HG03025 (cell line): ENCODE results near the gene TACC3.

Experiments
- ATAC-seq: cut with Tn5 transposase; IDR thresholded peaks from one replicate; pipeline ENCODE4 v1.9.1; 2021; ENCODE audit warnings: mild to moderate bottlenecking, moderate library complexity; ENCODE audit not compliant: unreplicated experiment, low FRiP score

The TACC3 gene

DNA sequence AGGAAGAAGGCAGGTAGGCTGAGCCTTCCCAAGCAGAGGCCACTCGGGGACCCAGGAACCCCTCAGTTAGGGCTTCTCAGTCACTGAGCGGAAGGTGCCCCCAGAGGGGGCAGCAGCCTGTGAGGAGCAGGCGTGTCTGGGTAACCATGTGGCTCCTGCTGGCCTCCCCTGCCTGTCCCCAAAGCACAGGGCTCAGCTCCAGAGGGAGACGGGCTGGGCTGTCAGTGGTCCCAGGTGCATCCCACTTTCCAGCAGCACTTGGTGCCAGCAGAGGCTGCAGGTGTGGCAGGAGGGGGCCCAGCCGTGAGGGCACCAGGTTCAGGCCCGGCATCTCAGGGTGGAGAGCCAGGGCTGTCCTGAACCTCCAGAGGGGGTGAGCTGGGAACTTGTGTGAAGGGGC is 22.7 kb downstream of the TACC3 start:
- ATAC-seq: no peak

DNA sequence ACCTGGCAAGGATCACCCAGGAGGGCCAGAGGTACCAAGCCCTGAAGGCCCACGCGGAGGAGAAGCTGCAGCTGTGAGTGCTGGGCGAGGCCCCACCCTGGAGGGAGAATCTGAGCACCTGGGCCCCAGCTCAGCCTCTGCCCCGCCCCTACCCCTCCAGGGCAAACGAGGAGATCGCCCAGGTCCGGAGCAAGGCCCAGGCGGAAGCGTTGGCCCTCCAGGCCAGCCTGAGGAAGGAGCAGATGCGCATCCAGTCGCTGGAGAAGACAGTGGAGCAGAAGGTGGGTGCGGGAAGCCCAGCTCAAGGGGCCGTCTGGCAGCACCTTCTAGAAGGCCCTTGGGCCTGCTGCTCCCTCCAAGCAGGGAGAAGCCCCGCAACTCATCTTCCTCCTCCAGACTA is 23.2 kb downstream of the TACC3 start:
- ATAC-seq: no peak

DNA sequence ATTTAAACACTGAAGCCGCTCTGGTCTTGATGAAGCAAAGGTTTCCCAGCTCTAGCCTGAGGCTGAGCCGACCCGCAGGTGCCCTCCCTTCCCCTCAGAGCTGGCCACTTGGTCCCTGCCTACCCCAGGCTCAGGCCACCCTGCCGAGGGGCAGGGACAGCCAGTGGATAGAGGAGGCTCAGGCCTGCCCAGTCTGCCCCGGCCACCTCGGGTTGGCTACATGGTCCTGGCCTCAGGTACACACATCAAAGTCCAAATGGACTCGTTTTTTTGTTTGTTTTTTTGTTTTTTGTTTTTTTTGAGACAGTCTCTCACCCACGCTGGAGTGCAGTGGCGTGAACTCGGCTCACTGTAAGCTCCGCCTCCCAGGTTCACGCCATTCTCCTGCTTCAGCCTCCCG is 23.8 kb downstream of the TACC3 start:
- no peak for ATAC-seq

DNA sequence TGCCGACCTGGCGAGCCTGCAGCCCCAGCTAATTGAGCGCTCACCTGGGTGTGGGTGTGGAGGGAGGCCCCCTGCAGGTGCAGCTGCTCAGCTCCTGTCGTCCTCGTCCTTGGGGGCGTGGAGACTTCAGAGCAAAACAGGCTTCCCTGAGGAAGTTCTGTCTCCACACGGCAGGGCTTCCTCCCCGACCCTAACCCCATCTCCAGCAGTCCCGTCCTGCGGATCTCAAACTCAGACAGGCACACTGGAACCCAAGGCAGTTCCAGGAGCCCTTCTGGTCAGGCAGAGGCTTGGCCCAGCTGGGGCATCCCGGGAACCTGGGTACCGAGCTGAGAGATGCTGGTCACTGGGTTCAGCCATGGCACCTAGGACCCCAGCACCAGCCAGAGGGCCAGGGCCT is 24.4 kb downstream of the TACC3 start:
- ATAC-seq: no peak

DNA sequence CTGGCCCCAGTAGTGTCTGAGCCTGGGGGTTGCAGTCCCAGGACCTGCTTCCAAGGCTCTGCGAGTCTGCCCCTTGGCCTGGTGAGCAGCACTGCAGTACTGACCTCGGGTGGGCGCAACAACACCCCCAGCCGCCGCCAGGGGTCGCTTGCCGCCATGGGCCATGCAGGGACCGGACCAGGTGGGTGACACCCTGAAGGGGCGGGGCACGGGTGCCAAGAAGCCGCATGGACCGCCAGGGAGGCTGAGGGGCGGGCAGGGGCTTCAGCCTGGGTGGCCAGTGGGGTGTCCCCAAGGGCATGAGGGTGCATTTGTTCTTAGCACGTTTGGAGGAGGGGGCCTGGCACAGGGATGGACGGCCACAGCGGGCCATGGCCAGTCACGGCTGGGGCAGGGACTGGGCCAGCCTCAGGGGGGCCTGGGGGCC is 25.0 kb downstream of the TACC3 start:
- no peak for ATAC-seq

DNA sequence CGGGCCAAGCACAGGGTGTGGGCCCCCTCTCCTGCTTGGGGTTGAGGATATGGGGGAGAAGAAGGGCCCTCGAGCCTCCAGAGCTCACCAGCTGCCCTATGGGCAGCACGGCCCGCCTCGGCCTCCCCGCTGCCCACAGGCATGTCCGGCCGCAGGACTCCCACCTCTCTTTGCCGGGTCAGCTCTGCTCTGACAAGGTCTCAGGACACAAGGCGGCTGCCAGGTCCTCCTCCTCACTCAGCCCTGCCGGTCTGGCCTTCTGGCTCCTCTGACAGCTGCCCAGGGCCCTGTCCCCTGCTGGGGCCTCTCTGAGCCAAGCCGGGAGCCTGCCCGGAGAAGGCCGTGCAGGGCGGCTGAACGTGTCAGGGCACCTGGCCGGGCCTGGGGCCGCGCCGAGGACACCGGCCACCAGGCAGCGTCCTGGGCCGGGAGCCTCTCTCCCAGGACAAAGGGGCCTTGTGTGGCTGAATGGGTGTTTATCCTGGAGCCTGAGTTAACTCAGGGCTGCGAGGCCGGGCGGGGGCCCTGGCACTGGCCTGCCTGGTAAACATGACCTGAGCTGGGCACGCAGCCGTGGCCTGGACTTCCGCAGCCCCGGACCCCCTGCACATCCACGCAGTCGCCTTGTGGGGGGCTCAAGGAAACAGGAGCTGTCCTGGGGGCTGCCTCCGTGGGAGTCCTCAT is 25.7 kb downstream of the TACC3 start:
- ATAC-seq: no peak

DNA sequence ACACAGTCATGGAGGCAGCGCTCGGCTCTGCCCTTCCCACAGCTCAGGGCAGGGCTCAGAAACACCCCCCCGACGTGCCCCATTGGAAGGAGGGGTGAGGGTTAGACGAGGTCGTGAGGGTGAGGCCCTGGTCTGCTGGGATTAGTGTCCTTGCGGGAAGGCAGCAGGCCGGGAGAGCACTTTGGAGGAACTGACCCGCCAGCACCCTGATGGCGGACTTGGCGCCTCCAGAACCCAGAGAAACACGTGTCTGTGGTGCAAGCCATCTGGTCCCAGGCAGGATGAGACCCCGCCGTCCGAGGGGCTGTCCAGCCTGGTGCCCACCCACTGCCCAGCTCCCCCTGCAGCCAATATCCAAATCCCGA is 26.3 kb downstream of the TACC3 start:
- no peak for ATAC-seq

DNA sequence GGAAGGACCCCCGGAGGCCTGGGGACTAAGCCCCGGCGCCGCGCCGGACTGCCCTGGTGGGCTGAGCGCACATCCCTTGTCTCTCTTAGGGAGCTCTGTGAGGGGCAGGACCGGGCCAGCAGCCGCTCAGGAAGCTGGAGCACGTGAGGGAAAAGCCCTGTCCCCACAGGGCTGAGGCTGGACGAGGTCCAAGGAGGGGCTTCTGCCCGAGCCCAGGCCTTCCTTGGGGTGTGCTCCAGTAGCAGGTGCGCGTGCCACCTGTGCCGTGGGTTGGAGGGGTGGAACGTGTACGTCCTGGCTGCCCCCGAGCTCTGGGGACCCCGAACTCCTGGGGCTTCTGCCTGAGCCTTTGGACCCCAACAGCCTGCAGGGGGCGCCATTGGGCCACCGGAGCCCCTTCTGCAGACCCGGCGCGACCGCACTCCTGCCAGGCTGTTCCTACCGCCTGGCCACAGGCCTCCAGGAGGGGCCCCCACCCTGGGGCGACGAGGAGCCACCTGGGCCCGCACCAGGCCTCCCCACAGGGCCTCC is 27.2 kb downstream of the TACC3 start:
- no peak for ATAC-seq

DNA sequence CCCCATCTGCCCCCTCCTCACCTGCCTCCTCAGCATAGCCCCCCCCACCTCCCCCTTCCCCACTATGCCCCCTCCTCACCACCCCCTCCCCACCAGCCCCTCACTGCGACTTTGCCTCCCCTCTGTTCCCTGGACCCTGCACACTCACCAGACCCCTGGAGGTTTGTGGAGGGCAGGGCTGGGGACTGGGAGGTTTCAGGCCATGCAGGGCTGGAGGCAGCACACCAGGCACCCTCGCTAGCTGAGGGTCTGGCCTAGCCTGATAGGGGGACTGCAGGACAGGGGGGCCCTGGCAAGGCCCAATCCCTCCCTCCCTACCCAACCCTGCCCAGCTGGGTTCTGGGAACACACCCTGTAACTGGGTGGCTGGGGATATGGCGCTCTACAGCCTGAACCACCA is 28.0 kb downstream of the TACC3 start:
- no peak for ATAC-seq

DNA sequence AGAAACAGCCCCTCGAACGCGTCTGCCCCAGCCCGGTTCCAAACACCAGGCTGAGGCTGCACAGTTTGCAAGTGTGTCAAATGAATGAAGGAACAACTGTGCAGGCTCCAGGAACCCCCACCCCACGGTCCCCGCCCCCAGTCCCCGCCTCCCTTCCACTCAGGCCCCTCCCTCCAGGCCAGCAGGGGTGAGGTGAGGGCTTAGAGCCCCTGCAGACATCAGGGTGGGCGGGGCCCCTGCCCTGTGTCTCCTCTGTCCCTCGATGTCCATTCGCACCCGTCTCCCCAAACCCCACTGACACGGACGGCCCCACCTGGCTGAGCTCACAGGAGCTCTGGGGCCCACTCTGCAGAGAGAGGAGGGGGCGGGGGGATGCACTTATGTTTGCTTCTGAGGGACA is 28.5 kb downstream of the TACC3 start:
- no peak for ATAC-seq

DNA sequence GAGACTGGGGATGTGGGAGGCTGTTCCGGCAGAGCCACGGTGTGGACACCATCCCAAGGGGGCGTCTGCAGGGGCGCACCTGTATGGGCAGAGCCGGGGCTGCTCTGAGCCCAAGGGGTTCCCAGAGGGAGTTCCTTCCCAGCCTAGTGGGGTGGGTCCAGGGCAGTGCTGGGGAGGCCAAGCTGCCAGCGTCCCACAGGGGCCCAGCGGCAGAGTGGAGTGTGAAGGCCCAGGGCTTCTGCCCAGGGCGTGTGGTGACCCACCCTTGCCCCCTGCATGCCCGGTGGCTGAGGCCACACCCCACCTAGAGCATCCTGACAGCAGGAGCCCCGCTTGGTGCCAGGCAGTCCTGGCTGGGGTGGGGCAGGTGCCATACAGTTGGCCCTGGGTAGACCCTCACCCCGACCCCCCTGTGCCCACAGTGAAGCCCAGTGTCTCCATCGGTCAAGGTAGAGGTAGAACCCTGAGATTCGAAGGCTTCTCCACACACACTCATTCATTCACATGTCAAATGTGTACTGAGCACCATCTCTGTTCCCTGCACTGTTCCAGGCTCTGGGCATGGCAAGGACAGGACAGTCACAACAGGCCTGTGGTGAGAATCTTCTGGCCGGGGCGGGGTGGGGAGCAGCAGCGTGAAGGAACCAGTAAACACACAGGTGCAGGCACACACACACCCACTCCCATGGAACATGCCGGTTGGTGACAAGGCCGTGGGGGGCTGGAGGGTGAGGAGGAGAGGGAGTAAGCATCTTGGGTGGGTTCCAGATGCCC is 29.2 kb downstream of the TACC3 start:
- ATAC-seq: no peak

DNA sequence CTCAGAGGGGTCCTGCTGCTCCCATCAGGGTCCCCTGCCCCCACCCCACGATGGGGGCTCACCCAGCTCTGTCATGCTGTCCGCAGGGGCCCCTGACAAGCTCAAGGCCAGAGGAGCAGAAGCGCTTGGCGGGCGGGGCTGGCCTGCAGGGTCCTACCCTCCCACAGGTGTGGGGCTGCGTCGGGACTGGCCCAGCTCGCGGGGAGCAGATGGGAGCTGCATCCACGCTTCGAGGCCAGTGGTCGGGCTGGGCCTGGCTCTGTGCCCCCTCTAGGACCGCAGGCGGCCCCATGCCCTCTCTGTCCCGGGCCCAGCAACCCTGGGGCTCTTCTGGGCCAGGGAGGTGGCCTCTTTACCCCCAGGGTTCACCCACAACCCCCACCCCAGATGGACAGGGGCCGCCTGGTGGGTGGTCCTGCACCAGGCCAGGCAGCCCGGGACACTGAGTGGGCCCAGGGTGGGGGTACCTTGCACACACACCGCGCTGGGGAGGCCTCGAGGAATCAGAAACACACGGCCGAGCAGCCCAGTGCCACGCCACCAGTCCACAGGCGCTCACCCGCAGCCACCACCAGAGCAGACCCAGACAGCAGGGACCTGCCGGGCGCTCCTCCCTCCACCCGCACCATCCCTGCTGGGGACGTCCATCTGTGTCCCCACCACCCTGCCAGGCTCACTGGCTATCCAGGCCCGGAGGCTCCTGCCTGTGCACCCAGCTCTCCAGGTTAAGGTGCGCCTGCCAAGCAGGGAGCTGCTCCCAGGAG is 30.0 kb downstream of the TACC3 start:
- ATAC-seq: no peak

DNA sequence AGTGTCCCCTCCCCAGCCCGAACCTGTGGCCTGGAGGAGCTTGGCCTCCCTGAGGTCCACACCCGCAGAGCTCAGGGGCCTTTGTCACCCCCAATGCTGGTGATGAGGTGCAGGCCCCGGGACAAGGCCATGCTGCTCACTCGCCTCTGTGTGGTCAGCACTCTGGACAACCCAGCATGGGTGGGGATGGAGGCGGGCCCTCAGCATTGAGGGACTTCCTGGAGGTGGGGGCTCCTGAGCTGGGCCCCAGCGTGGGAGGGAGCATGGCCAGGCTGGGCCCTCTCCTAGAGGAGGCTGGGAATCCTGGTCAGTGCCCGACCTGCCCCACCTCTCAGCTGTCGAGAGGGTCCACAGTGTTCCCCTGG is 30.6 kb downstream of the TACC3 start:
- ATAC-seq: no peak

DNA sequence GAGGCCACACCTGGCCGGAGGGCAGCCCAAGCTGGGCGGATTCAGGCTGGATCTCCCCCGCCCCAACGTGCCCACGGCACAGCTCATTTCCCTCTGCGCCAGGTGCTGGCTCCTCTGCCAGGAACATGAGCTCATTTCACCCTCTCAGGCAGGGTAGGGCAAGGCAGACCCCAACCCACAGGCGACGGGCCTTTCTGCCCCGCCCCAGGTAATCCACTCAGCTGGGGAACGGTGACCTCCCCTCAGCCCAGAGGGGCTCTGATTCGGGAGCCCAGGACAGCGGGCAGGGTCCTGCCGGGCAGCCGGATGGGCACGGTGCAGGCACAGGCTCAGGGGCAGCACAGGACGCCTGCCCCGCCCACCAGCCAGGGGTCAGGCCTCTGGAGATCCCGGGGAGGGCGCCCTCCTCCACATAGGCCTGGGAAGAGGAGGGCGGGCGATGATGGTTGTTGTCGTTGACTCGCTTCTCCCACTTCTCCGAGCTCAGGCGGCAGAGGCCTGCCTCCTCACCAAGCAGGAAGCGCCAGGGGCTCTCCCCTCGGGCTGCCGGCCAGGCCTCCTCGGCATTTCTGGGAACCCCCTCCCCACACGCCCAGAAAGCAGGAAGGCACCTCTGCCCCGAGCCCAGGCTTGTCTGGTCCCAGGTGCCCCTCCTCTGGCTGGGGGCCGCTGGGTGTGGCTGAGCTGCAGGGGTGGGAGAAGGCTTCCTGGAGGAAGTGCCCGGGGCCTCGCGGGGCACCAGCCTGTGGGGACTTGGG is 31.1 kb downstream of the TACC3 start:
- no peak for ATAC-seq

DNA sequence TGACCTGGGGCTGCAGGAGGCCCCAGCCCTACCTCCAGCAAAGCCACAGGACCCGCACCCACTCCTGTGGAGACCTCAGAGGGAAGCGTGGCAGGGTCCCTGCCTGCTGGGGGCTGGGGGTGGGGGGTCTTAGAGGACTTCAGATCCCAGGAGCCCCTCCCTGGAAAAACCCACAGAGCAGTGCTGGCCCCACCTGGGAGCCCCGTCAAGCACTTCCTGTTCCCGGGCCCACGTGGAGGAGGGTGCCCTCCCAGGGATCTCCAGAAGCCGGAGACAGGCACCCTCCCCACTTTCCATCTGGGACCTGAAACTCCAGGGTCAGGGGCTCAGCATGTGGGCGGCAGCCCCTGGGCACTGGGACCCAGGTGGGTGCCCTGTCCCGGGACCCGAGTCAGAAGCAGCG is 32.0 kb downstream of the TACC3 start:
- ATAC-seq: no peak

DNA sequence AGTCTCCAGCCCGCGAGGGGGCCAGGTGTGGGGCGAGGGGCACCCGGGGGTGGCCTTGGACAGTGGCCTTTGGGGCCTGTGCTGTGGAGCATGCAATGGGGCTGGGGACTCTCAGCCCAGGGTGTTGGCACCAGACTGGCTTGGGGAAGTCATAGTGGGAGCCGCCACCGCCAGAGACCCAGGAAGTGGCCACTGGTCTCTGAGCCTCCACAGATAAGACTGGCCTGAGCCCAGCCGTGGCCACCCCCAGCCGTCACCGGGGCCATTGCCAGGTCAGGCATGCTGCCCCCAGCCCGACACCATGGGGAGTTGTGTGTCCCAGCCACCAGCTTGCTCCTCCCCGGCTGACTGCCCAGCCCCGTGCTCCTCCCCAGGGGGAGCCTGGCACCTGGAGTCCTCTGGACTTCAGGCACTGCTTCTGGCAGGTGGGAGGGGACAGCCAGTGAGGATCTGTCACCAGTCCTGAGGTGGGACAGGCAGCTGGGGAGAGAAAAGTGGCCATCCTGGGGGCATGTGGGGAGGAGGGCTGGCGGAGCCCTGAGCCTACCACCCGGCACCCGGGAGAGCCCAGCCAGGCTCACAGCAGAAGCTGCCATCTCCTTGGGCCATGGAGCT is 32.5 kb downstream of the TACC3 start:
- ATAC-seq: no peak

DNA sequence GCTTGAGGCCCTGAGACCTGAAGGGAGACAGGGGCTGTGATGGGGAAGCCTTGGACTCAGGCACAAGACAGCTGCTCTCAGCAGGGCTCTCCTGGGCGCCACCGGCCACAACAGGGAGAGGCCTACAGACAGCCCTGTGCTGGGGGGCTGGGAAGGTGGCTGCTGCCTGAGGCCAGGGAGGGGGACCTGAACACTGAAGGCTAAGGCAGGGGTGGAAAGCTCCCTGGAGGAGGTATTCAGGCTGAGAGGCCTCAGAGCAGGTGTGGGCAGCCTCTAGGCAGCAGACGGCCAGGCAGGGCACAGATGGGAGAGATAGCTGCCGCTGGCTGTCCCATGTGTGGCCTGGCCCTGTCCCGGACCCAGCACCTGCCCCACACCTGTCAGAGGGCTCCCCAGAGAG is 33.0 kb downstream of the TACC3 start:
- ATAC-seq: no peak

DNA sequence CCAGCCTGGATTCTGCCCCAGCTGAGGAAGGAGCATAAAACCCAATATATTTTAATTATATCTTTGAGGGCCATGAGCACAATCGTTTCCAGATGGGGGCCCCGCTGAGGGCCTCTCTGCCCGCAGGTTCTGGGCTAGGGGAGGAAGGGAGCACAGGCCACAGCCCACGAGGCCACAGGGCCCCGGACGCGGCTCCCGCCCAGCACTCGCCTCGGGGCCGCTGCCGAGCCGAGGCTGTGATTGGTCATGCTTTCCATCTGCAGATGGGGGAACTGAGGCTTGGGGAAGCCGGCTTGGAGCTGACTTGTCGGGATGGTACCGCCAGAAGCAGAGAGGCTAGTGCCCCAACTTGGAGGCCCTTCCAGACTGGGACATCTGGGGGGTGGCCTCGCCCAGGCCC is 34.0 kb downstream of the TACC3 start:
- ATAC-seq: no peak

DNA sequence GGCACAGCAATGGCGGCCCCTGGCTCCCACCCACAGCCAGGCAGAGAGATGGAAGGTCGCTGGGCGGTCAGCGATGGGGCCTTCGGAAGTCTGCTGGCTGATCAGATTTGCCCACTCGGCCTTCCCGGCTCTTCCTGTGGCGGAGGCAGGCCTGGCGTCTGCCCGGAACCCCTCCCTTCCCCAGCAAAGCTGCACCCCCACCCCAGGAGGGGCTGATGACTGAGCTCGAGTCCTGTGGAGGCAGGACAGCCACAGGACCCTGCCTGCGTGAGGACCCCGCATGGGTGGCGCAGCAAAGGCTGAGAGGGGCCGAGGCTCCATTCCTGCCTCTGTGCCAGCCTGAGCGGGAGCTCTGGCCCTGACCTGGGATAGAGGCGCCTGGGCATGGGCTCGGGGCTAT is 34.8 kb downstream of the TACC3 start:
- ATAC-seq: no peak
